ENCODE data around the gene ZNF33A.
"Not testable (repeated sequence)": the region's sequence is repeated elsewhere in the genome, so short reads cannot be mapped to it uniquely, and the experiment has no call there.

The ZNF33A gene

GRCh38 chr10:38003026-38003425 is 7.4 kb upstream of the ZNF33A start:
- Histone ChIP-seq H3K27ac (no peak overlapping the region), H3K9ac (ENCODE audit: insufficient read length) (no peak overlapping the region), H3K9me3 (ENCODE audit: low read depth, low read length) (no peaks in the 10 kb centered on the region), H3K4me3 (no peak overlapping the region), H3K36me3 (ENCODE audit: insufficient read depth, low read length) (no peaks in the 10 kb centered on the region)
- no peak for DNase-seq (ENCODE audit: low read depth, low spot score)
- TF ChIP-seq EZH2 (IDR thresholded peaks at IDR 0.05) (no peak), FOXP2 (optimal IDR thresholded peaks at IDR 0.05; ENCODE audit: control extremely low read depth, extremely low read length, insufficient read depth) (no peak), POLR2AphosphoS5 (IDR thresholded peaks at IDR 0.05; ENCODE audit: borderline replicate concordance, low read depth, low read length) (no peak)

- no peak overlapping the region for H3K27ac ChIP-seq
- no peak overlapping the region for H3K9ac ChIP-seq (ENCODE audit: insufficient read length)
- H3K36me3 ChIP-seq (ENCODE audit: insufficient read depth, low read length) = no peaks in the 10 kb centered on the region
- no peaks in the 10 kb centered on the region for H3K9me3 ChIP-seq (ENCODE audit: low read depth, low read length)
- DNase-seq (ENCODE audit: low read depth, low spot score) = no peak
- H3K4me3 ChIP-seq = no peak overlapping the region
- no peak for TF ChIP-seq POLR2AphosphoS5 (IDR thresholded peaks at IDR 0.05; ENCODE audit: borderline replicate concordance, low read depth, low read length)
- no peak for TF ChIP-seq EZH2 (IDR thresholded peaks at IDR 0.05)
- TF ChIP-seq FOXP2 (optimal IDR thresholded peaks at IDR 0.05; ENCODE audit: control extremely low read depth, extremely low read length, insufficient read depth) = no peak
Measured at GRCh38 chr10:38003588-38003987, 6.9 kb upstream of the ZNF33A start.

GRCh38 chr10:38007551-38007950 is 2.9 kb upstream of the ZNF33A start:
- Histone ChIP-seq H3K27ac (no peak overlapping the region), H3K9me3 (ENCODE audit: low read depth, low read length) (no peaks in the 10 kb centered on the region), H3K9ac (ENCODE audit: insufficient read length) (no peak overlapping the region), H3K4me3 (no peak overlapping the region), H3K36me3 (ENCODE audit: insufficient read depth, low read length) (no peaks in the 10 kb centered on the region)
- no peak for TF ChIP-seq FOXP2 (optimal IDR thresholded peaks at IDR 0.05; ENCODE audit: control extremely low read depth, extremely low read length, insufficient read depth)
- TF ChIP-seq POLR2AphosphoS5 (IDR thresholded peaks at IDR 0.05; ENCODE audit: borderline replicate concordance, low read depth, low read length) = no peak
- no peak for DNase-seq (ENCODE audit: low read depth, low spot score)

- H3K9me3 ChIP-seq (ENCODE audit: low read depth, low read length) = no peaks in the 10 kb centered on the region
- TF ChIP-seq POLR2AphosphoS5 (IDR thresholded peaks at IDR 0.05; ENCODE audit: borderline replicate concordance, low read depth, low read length) = no peak
- TF ChIP-seq FOXP2 (optimal IDR thresholded peaks at IDR 0.05; ENCODE audit: control extremely low read depth, extremely low read length, insufficient read depth) = no peak
- no peak for TF ChIP-seq EZH2 (IDR thresholded peaks at IDR 0.05)
- H3K27ac ChIP-seq = no peak overlapping the region
- H3K4me3 ChIP-seq = no peak overlapping the region
- no peaks in the 10 kb centered on the region for H3K36me3 ChIP-seq (ENCODE audit: insufficient read depth, low read length)
- DNase-seq (ENCODE audit: low read depth, low spot score) = no peak
- no peak overlapping the region for H3K9ac ChIP-seq (ENCODE audit: insufficient read length)
Measured at GRCh38 chr10:38007991-38008390, 2.5 kb upstream of the ZNF33A start.

DNA sequence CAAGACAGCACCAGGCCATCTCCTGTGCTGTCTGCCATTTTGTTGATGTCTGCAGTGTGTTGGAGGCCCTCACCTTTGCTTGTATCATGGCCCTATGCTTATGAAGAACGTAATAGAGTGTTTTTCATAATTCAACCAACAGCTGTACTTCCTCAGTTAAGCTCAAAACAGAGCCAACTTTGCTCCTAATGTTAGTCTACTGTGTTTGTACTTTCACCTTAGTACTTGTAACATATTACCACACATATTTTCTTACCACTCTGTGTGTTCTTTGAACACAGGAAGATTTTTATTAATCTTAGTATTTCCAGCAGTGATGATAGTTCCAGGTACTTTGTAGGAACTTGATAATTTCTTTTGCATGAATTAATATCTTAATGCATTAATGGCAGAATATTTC is 5.9 kb downstream of the ZNF33A start:
- no peak for TF ChIP-seq EZH2 (IDR thresholded peaks at IDR 0.05)
- TF ChIP-seq FOXP2 (optimal IDR thresholded peaks at IDR 0.05; ENCODE audit: control extremely low read depth, extremely low read length, insufficient read depth) = no peak
- no peak for TF ChIP-seq POLR2AphosphoS5 (IDR thresholded peaks at IDR 0.05; ENCODE audit: borderline replicate concordance, low read depth, low read length)

DNA sequence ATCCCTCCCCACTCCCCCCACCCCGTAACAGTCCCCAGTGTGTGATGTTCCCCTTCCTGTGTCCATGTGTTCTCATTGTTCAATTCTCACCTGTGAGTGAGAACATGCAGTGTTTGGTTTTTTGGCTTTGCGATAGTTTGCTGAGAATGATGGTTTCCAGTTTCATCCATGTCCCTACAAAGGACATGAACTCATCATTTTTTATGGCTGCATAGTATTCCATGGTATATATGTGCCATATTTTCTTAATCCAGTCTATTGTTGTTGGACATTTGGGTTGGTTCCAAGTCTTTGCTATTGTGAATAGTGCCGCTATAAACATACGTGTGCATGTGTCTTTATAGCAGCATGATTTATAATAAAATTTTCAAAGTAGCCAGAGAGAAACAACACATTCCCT is 8.6 kb downstream of the ZNF33A start:
- peaks cover 28% of the 10 kb centered on the region; the same call in 1 of the 2 replicates for H3K36me3 ChIP-seq (ENCODE audit: insufficient read depth, low read length)
- not testable (repeated sequence) for H3K9me3 ChIP-seq (ENCODE audit: low read depth, low read length); H3K4me3 ChIP-seq; H3K27ac ChIP-seq; DNase-seq (ENCODE audit: low read depth, low spot score); H3K9ac ChIP-seq (ENCODE audit: insufficient read length)

More for the DNA sequence above, 5.9 kb downstream of the ZNF33A start:
- Histone ChIP-seq H3K4me3 (no peak overlapping the region), H3K9me3 (ENCODE audit: low read depth, low read length) (no peaks in the 10 kb centered on the region), H3K27ac (no peak overlapping the region), H3K9ac (ENCODE audit: insufficient read length) (no peak overlapping the region), H3K36me3 (ENCODE audit: insufficient read depth, low read length) (peaks cover 28% of the 10 kb centered on the region; the same call in 1 of the 2 replicates)
- no peak for DNase-seq (ENCODE audit: low read depth, low spot score)

GRCh38 chr10:38025283-38025682 is 14.8 kb downstream of the ZNF33A start:
- H3K27ac ChIP-seq = no peak overlapping the region
- H3K4me3 ChIP-seq = no peak overlapping the region
- no peaks in the 10 kb centered on the region for H3K9me3 ChIP-seq (ENCODE audit: low read depth, low read length)
- TF ChIP-seq FOXP2 (optimal IDR thresholded peaks at IDR 0.05; ENCODE audit: control extremely low read depth, extremely low read length, insufficient read depth) (no peak), POLR2AphosphoS5 (IDR thresholded peaks at IDR 0.05; ENCODE audit: borderline replicate concordance, low read depth, low read length) (no peak), EZH2 (IDR thresholded peaks at IDR 0.05) (no peak)
- H3K9ac ChIP-seq (ENCODE audit: insufficient read length) = no peak overlapping the region
- H3K36me3 ChIP-seq (ENCODE audit: insufficient read depth, low read length) = peaks cover 7% of the 10 kb centered on the region; the same call in 1 of the 2 replicates
- DNase-seq (ENCODE audit: low read depth, low spot score) = no peak

DNA sequence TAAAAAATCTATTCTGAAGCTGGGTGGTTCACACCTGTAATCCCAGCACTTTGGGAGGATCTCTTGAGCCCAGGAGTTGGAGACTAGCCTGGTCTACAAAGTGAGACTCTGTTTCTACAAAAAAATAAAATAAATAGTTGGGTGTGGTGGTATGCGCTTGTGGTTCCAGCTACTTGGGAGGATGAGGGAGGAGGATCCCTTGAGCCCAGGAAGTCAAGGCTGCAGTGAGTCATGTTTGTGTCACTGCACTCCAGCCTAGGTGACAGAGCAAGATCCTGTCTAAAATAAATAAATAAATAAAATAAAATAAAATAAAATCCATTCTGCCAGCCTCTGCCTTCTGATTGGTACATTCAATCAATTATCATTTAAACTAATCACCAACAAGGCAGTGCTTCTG is 17.5 kb downstream of the ZNF33A start:
- no peak for DNase-seq (ENCODE audit: low read depth, low spot score)
- Histone ChIP-seq H3K36me3 (ENCODE audit: insufficient read depth, low read length) (peaks cover 2% of the 10 kb centered on the region; the same call in 1 of the 2 replicates), H3K9me3 (ENCODE audit: low read depth, low read length) (no peaks in the 10 kb centered on the region), H3K9ac (ENCODE audit: insufficient read length) (no peak overlapping the region), H3K27ac (no peak overlapping the region), H3K4me3 (no peak overlapping the region)
- TF ChIP-seq EZH2 (IDR thresholded peaks at IDR 0.05) = no peak

DNA sequence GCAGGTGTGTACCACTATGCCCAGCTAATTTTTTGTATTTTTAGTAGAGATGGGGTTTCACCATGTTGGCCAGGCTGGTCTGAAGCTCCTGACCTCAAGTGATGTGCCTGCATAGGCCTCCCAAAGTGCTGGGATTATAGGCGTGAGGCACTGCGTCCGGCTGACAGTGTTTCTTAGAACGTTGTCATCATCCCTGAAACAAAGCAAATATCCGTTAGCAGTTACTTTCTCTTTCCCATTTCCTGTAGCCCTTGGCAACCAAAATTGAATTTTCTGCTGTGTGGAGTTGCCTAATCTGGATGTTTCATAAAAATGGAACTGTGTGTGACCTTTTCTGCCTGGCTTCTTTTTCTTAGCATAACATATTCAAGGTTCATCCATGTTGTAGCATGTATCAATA is 22.4 kb downstream of the ZNF33A start:
- H3K9me3 ChIP-seq (ENCODE audit: low read depth, low read length) = no peaks in the 10 kb centered on the region
- H3K9ac ChIP-seq (ENCODE audit: insufficient read length) = no peak overlapping the region
- no peak for TF ChIP-seq POLR2AphosphoS5 (IDR thresholded peaks at IDR 0.05; ENCODE audit: borderline replicate concordance, low read depth, low read length)
- no peak for TF ChIP-seq EZH2 (IDR thresholded peaks at IDR 0.05)
- TF ChIP-seq FOXP2 (optimal IDR thresholded peaks at IDR 0.05; ENCODE audit: control extremely low read depth, extremely low read length, insufficient read depth) = no peak
- DNase-seq (ENCODE audit: low read depth, low spot score) = no peak
- H3K27ac ChIP-seq = no peak overlapping the region
- H3K36me3 ChIP-seq (ENCODE audit: insufficient read depth, low read length) = peaks cover 2% of the 10 kb centered on the region; the same call in 1 of the 2 replicates
- no peak overlapping the region for H3K4me3 ChIP-seq

Data from SK-N-MC (cell line).